Activated T-cell treated with anti-CD3 and anti-CD28 coated beads for 1 hour (primary cell): ENCODE data around the gene CTAGE6.
"Not testable (repeated sequence)": the region's sequence is repeated elsewhere in the genome, so short reads cannot be mapped to it uniquely, and the experiment has no call there.

ENCODE experiments used
- DNase-seq: peaks from one replicate; pipeline ENCODE4 v3.0.0-alpha.2; 2020; ENCODE audit warnings: low read depth

The CTAGE6 gene

GRCh38 chr7:143715543-143716193, 41.8 kb downstream of the CTAGE6 start:
- not testable (repeated sequence) for DNase-seq

GRCh38 chr7:143714581-143715454, 42.7 kb downstream of the CTAGE6 start:
- not testable (repeated sequence) for DNase-seq

DNA sequence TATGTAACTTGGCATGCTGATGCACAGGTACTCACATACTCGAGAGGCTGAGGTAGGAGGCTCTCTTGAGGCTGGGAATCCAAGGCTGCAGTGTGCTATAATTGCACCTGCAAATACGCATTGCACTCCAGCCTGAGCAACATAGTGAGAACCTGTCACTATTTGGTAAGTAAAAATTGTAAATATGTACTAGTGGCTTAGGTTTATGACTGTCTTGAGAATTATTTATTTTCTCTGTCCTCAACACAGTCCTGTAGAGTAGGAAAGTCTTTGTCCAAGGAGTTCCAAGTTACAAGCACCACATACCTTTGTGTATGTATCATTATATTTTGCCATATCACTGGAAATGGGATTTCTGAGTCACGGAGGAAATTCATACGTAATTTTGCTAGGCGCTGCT, 45.1 kb downstream of the CTAGE6 start:
- DNase-seq: not testable (repeated sequence)

DNA sequence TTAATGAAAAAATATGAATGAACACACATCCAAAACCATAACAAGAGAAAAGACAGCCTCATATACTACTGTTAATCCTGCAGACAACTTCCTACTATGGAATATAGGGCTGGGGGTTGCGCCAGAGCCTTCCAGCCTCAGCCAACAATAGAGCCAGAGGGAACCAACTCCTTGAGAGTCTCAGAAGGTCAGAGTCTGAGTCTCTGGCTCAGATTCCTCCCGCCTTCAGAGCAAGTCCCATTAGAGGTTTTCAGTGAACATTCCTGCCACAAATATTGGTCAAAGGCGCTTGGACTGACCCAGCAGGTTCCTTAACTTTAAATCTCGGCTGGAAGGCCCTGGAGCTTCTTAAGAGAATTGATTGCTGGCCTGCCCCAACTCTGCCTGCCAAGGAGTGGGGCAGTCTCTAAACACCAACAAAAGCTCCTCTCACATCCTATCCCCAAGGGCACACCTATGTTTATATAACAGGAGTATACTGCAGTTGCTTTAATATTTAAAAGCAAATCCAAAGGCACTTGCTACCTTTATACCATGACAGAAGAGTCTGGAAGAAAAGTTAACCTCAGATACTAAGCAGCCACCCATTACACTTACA, 45.7 kb downstream of the CTAGE6 start:
- DNase-seq: not testable (repeated sequence)

- DNase-seq: not testable (repeated sequence)
Measured at GRCh38 chr7:143709895-143710294, 47.6 kb downstream of the CTAGE6 start.
